A549 (cell line): ENCODE measurements around the gene WDR48.

ENCODE experiments used
- RARB ChIP-seq: fragments of 250-450 bp; sonication (Bioruptor Pico); IDR thresholded peaks from 2 replicates; pipeline ENCODE4 v1.8.0; 2021; ENCODE audit warnings: mild to moderate bottlenecking, moderate library complexity
- ZFP36 ChIP-seq: fragments of 450-650 bp; IDR thresholded peaks from 2 replicates; pipeline ENCODE4 v1.6.1; 2014; ENCODE audit warnings: borderline replicate concordance; ENCODE audit not compliant: partially characterized antibody
- TF ChIP-seq, protein P1 (sequence below): fragments of >200 bp; sonication (Bioruptor Twin); formaldehyde crosslinking; IDR thresholded peaks from 3 replicates; pipeline ENCODE4 v1.5.1; 2016

- TF ChIP-seq, protein P1, sequence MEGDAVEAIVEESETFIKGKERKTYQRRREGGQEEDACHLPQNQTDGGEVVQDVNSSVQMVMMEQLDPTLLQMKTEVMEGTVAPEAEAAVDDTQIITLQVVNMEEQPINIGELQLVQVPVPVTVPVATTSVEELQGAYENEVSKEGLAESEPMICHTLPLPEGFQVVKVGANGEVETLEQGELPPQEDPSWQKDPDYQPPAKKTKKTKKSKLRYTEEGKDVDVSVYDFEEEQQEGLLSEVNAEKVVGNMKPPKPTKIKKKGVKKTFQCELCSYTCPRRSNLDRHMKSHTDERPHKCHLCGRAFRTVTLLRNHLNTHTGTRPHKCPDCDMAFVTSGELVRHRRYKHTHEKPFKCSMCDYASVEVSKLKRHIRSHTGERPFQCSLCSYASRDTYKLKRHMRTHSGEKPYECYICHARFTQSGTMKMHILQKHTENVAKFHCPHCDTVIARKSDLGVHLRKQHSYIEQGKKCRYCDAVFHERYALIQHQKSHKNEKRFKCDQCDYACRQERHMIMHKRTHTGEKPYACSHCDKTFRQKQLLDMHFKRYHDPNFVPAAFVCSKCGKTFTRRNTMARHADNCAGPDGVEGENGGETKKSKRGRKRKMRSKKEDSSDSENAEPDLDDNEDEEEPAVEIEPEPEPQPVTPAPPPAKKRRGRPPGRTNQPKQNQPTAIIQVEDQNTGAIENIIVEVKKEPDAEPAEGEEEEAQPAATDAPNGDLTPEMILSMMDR: no peak
- no peak for TF ChIP-seq ZFP36
- TF ChIP-seq RARB (CRISPR knock-in tag): no peak
Observed at GRCh38 chr3:39122813-39123212, 71.0 kb downstream of the WDR48 start.
